Caco-2 (cell line): Measurements from ENCODE around the gene MEDAG. TPM values are rescaled to one million over a fixed set of nuclear protein-coding genes. Genes with fewer than 3 reads are reported as not detected.

ENCODE experiments used
- BruUV-seq: library from RNA; stranded (reverse); fragments of 400-500 nt; replicated peaks from 2 replicates; lab custom pipeline; 2021; lab: Mats Ljungman, UMichigan
- CTCF ChIA-PET: fragments of 300-600 bp; sonication (Branson Sonifier 250); formaldehyde crosslinking; loops from one replicate; lab custom pipeline; 2022; ENCODE audit warnings: antibody characterized with exemption; lab: Charles Lee
- POLR2A ChIA-PET: fragments of 300-600 bp; sonication (Branson Sonifier 250); formaldehyde crosslinking; loops from one replicate; lab custom pipeline; 2022; ENCODE audit warnings: antibody characterized with exemption; lab: Charles Lee
- DNase-seq, 2 experiments: peaks; one replicate each; pipeline versions ENCODE4 v3.0.0 to v3.0.0-alpha.2; 2020 to 2022
- H3K27me3 ChIP-seq: replicated peaks from 2 replicates; pipeline ENCODE4 v1.6.0; 2011; ENCODE audit warnings: low read length; ENCODE audit not compliant: control insufficient read depth, insufficient read depth
- H3K36me3 ChIP-seq: 2 replicates; pipeline ENCODE4 v1.5.1; 2011; ENCODE audit warnings: low read length; ENCODE audit not compliant: control insufficient read depth, insufficient read depth
- H3K4me1 ChIP-seq: fragments of 250-450 bp; sonication (Bioruptor Pico); 2 replicates; pipeline ENCODE4 v1.5.1; 2020; ENCODE audit warnings: mild to moderate bottlenecking
- H3K4me3 ChIP-seq: 2 replicates; pipeline ENCODE4 v1.5.1; 2011; ENCODE audit warnings: low read depth, mild to moderate bottlenecking, control low read depth, low read length
- H3K9me3 ChIP-seq: fragments of 250-450 bp; sonication (Bioruptor Pico); 2 replicates; pipeline ENCODE4 v1.5.1; 2020; ENCODE audit warnings: mild to moderate bottlenecking, moderate library complexity
- H3K27ac Mint-ChIP-seq: one replicate; pipeline ENCODE4 v1.8.0; 2022; ENCODE audit warnings: mixed read lengths; ENCODE audit not compliant: unreplicated experiment
- H3K27me3 Mint-ChIP-seq: one replicate; pipeline ENCODE4 v1.8.0; 2022; ENCODE audit warnings: mixed read lengths; ENCODE audit not compliant: insufficient read depth, unreplicated experiment
- H3K36me3 Mint-ChIP-seq: one replicate; pipeline ENCODE4 v1.8.0; 2022; ENCODE audit warnings: mild to moderate bottlenecking, mixed read lengths; ENCODE audit not compliant: insufficient read depth, unreplicated experiment
- H3K4me1 Mint-ChIP-seq: one replicate; pipeline ENCODE4 v1.8.0; 2022; ENCODE audit warnings: low read depth, mixed read lengths; ENCODE audit not compliant: unreplicated experiment
- H3K4me3 Mint-ChIP-seq: one replicate; pipeline ENCODE4 v1.8.0; 2022; ENCODE audit warnings: mild to moderate bottlenecking, moderate library complexity, mixed read lengths; ENCODE audit not compliant: unreplicated experiment
- H3K9me3 Mint-ChIP-seq: one replicate; pipeline ENCODE4 v1.8.0; 2022; ENCODE audit warnings: mixed read lengths; ENCODE audit not compliant: unreplicated experiment
- intact Hi-C: fragments of 100-400 bp; cut with micrococcal nuclease; formaldehyde crosslinking; loops from one replicate; pipeline ENCODE4 v1.10.0; 2022; ENCODE audit not compliant: unreplicated experiment
- total RNA-seq: library from RNA; stranded (reverse); gene quantifications from 2 replicates; pipeline ENCODE4 v1.2.3, GENCODE V29; 2022
- TF ChIP-seq, protein P1 (sequence below), 2 experiments: fragments of 200-600 bp in 1 of 2; IDR thresholded peaks; 1 replicate in 1 of 2; 2 replicates in 1 of 2; pipeline versions ENCODE4 v1.5.1 to v1.8.0; 2011 to 2022; ENCODE audit warnings: antibody characterized with exemption in 1 of 2, control low read depth in 1 of 2, inconsistent platforms in 1 of 2, low read depth in 1 of 2, low read length in 1 of 2, mild to moderate bottlenecking in 1 of 2, moderate library complexity in 1 of 2; ENCODE audit not compliant: insufficient read depth in 1 of 2, severe bottlenecking in 1 of 2, unreplicated experiment in 1 of 2

The MEDAG gene
- total RNA-seq, 1 experiment from 2014 or later, result not detected

- no peaks in the 10 kb centered on the region; the same call in 1 of the 2 replicates for H3K27me3 ChIP-seq
- H3K27me3 Mint-ChIP-seq, result peaks cover 8% of the 10 kb centered on the region
- ChIA-PET CTCF (no interaction called here), POLR2A (no interaction called here)
- DNase-seq, result no peak
- intact Hi-C loops, result no loop called here
- H3K4me1 ChIP-seq, result no peaks in the 10 kb centered on the region
- no peak overlapping the region for H3K4me3 ChIP-seq
- no peaks in the 10 kb centered on the region for H3K9me3 ChIP-seq
- peaks cover 3% of the 10 kb centered on the region for H3K36me3 Mint-ChIP-seq
- no peak overlapping the region for H3K4me3 Mint-ChIP-seq
- no peaks in the 10 kb centered on the region for H3K9me3 Mint-ChIP-seq
- H3K36me3 ChIP-seq, result no peaks in the 10 kb centered on the region
- H3K27ac Mint-ChIP-seq, result no peak overlapping the region
- no TSS peak for BruUV-seq
- no peaks in the 10 kb centered on the region for H3K4me1 Mint-ChIP-seq
- TF ChIP-seq, protein P1, sequence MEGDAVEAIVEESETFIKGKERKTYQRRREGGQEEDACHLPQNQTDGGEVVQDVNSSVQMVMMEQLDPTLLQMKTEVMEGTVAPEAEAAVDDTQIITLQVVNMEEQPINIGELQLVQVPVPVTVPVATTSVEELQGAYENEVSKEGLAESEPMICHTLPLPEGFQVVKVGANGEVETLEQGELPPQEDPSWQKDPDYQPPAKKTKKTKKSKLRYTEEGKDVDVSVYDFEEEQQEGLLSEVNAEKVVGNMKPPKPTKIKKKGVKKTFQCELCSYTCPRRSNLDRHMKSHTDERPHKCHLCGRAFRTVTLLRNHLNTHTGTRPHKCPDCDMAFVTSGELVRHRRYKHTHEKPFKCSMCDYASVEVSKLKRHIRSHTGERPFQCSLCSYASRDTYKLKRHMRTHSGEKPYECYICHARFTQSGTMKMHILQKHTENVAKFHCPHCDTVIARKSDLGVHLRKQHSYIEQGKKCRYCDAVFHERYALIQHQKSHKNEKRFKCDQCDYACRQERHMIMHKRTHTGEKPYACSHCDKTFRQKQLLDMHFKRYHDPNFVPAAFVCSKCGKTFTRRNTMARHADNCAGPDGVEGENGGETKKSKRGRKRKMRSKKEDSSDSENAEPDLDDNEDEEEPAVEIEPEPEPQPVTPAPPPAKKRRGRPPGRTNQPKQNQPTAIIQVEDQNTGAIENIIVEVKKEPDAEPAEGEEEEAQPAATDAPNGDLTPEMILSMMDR (IDR thresholded peaks at IDR 0.05; ENCODE audit: insufficient read depth in 1 of 2, low read depth in 1 of 2, low read length in 1 of 2, severe bottlenecking in 1 of 2, unreplicated experiment in 1 of 2), result no peak
Observed at GRCh38 chr13:30906411-30907051, 460 bp downstream of the MEDAG start.

DNA sequence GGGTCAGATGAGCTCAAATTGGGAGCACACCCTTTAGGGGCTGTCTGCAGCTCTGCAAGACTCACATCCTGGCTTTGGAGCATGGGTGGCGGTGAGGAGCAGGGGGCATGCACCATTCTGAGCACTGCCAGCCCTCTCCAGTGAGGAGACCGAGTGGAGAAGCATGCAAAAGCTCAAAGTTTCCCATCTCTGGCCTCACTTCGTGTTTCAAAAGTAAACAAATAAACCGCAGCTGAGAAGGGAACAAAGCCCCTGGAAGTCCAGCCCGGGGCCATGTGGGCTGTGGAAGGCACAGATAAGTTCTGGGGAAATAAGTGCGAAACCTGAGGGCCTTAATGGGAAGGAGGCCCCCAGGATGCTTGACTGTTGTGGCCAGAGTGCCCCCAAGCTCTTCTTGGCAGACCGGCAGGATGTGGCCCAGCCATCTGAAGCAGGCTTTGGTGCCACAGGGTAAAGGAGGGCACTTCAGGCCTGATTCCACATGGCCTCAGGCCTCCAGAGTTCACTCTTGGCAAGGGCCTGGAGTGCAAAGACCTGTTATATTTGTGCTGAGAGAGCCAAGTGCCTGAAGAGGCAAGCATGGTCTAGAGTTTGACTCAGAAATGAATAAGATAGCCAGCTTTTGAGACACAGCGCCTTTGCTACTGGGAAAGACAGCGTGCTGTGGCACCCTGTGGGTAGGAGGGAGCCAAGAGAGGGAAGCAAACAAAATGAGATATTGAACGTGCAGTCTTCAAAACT lies 1.2 kb downstream of the MEDAG start:
- POLR2A ChIA-PET, result no interaction called here
- H3K27ac Mint-ChIP-seq, result no peak overlapping the region
- intact Hi-C loops, result no loop called here
- H3K4me3 ChIP-seq, result no peak overlapping the region
- peaks cover 8% of the 10 kb centered on the region for H3K27me3 Mint-ChIP-seq
- H3K4me1 Mint-ChIP-seq, result no peaks in the 10 kb centered on the region
- no peaks in the 10 kb centered on the region for H3K4me1 ChIP-seq
- H3K27me3 ChIP-seq, result no peaks in the 10 kb centered on the region; the same call in 1 of the 2 replicates
- no peak overlapping the region for H3K4me3 Mint-ChIP-seq
- CTCF ChIA-PET, result no interaction called here
- H3K36me3 ChIP-seq, result no peaks in the 10 kb centered on the region
- peaks cover 4% of the 10 kb centered on the region for H3K36me3 Mint-ChIP-seq
- TF ChIP-seq, protein P1 (IDR thresholded peaks at IDR 0.05; ENCODE audit: insufficient read depth in 1 of 2, low read depth in 1 of 2, low read length in 1 of 2, severe bottlenecking in 1 of 2, unreplicated experiment in 1 of 2), result no peak
- no TSS peak for BruUV-seq
- no peaks in the 10 kb centered on the region for H3K9me3 Mint-ChIP-seq
- DNase-seq, result no peak
- H3K9me3 ChIP-seq, result no peaks in the 10 kb centered on the region

GRCh38 chr13:30908416-30908980 lies 2.4 kb downstream of the MEDAG start:
- intact Hi-C loops, result no loop called here
- H3K4me3 ChIP-seq, result no peak overlapping the region
- Mint-ChIP-seq H3K4me1 (no peaks in the 10 kb centered on the region), H3K27me3 (peaks cover 8% of the 10 kb centered on the region), H3K27ac (no peak overlapping the region), H3K36me3 (peaks cover 4% of the 10 kb centered on the region), H3K9me3 (no peaks in the 10 kb centered on the region), H3K4me3 (no peak overlapping the region)
- ChIA-PET POLR2A (no interaction called here), CTCF (interaction anchor here (0.6 kb wide), 1 partner anchor 169 kb away, joined by 9 read pairs; no protein-coding TSS in a partner anchor)
- BruUV-seq, result no TSS peak
- no peaks in the 10 kb centered on the region; the same call in 1 of the 2 replicates for H3K27me3 ChIP-seq
- no peak for DNase-seq
- TF ChIP-seq, protein P1 (IDR thresholded peaks at IDR 0.05; ENCODE audit: insufficient read depth in 1 of 2, low read depth in 1 of 2, low read length in 1 of 2, severe bottlenecking in 1 of 2, unreplicated experiment in 1 of 2), result no peak
- H3K4me1 ChIP-seq, result no peaks in the 10 kb centered on the region
- no peaks in the 10 kb centered on the region for H3K36me3 ChIP-seq
- no peaks in the 10 kb centered on the region for H3K9me3 ChIP-seq
